HepG2 (cell line): ENCODE measurements around the gene TMEM132D. TPM values are rescaled to one million over a fixed set of nuclear protein-coding genes. Genes with fewer than 3 reads are reported as not detected.

Experiments
- ATAC-seq: fragments of 200-7000 bp; cut with Tn5 transposase; 3 replicates; pipeline ENCODE4 v1.9.1; 2020; ENCODE audit warnings: mild to moderate bottlenecking, moderate library complexity
- BruUV-seq: library from RNA; stranded (reverse); fragments of 400-500 nt; replicated peaks from 2 replicates; lab custom pipeline; 2021; lab: Mats Ljungman, UMichigan
- CTCF ChIA-PET: fragments of 300-600 bp; formaldehyde crosslinking; extraction: SDS; loops from one replicate; lab custom pipeline; 2021; ENCODE audit warnings: low total read pairs, inconsistent platforms, low intra/inter-chr PET ratio; lab: Yijun Ruan, JAX
- POLR2A ChIA-PET: fragments of 350-600 bp; sonication (Branson Sonifier 250); formaldehyde crosslinking; loops from one replicate; lab custom pipeline; 2020; ENCODE audit warnings: antibody characterized with exemption, inconsistent platforms; lab: Yijun Ruan, JAX
- DNase-seq: peaks from one replicate; pipeline ENCODE4 v3.0.0-alpha.2; 2015; ENCODE audit warnings: low spot score
- FAIRE-seq: peaks from 3 replicates; lab custom pipeline; 2011; peaks lifted over from hg19 to GRCh38; lab: Jason Lieb, UNC
- H2AFZ ChIP-seq: one replicate; pipeline ENCODE4 v1.6.1; 2011; ENCODE audit warnings: low read length, inconsistent platforms
- H3K27ac ChIP-seq: fragments of 300-600 bp; 3 replicates; pipeline ENCODE4 v1.8.0; 2011; ENCODE audit warnings: mixed run types, mild to moderate bottlenecking, mixed read lengths, low read length, inconsistent platforms; ENCODE audit not compliant: insufficient read depth; ENCODE audit errors: extremely low read length
- H3K27me3 ChIP-seq, 2 experiments: fragments of 200-600 bp in 1 of 2; 2 replicates in 1 of 2; 3 replicates in 1 of 2; pipeline versions ENCODE4 v1.6.0 to v1.8.0; 2011; ENCODE audit warnings: low read length in 2 of 2, mild to moderate bottlenecking in 2 of 2, moderate library complexity in 2 of 2, inconsistent platforms in 1 of 2; ENCODE audit not compliant: insufficient read depth in 2 of 2, control insufficient read depth in 1 of 2
- H3K36me3 ChIP-seq, 2 experiments: fragments of 200-600 bp in 1 of 2; replicated peaks in 1 of 2; 2 replicates in 1 of 2; 3 replicates in 1 of 2; pipeline versions ENCODE4 v1.5.1 to v1.8.0; 2011; ENCODE audit warnings: low read length in 2 of 2, inconsistent platforms in 1 of 2; ENCODE audit not compliant: insufficient read depth in 2 of 2, control insufficient read depth in 1 of 2
- H3K4me1 ChIP-seq: 2 replicates; pipeline ENCODE4 v1.5.1; 2012; ENCODE audit warnings: low read length, inconsistent platforms; ENCODE audit not compliant: insufficient read depth
- H3K4me2 ChIP-seq: 2 replicates; pipeline ENCODE4 v1.6.0; 2011; ENCODE audit warnings: low read depth, low read length, inconsistent platforms
- H3K4me3 ChIP-seq, 3 experiments: fragments of 200-600 bp in 1 of 3; sonication (generic), shearing (Covaris generic) in 1 of 3; replicated peaks in 1 of 3; 2 replicates each; pipeline ENCODE4 v1.5.1; 2011 to 2016; ENCODE audit warnings: low read length in 3 of 3, inconsistent platforms in 2 of 3, low read depth in 2 of 3, mild to moderate bottlenecking in 2 of 3, control low read depth in 1 of 3, mixed read lengths in 1 of 3; ENCODE audit not compliant: insufficient read depth in 1 of 3
- H3K79me2 ChIP-seq: one replicate; pipeline ENCODE4 v1.6.1; 2011; ENCODE audit warnings: low read length, inconsistent platforms; ENCODE audit not compliant: insufficient read depth
- H3K9ac ChIP-seq: 2 replicates; pipeline ENCODE4 v1.6.0; 2011; ENCODE audit warnings: mild to moderate bottlenecking, low read depth, low read length, inconsistent platforms; ENCODE audit not compliant: insufficient read depth
- H3K9me3 ChIP-seq: 2 replicates; pipeline ENCODE4 v1.5.1; 2012; ENCODE audit warnings: mild to moderate bottlenecking, low read length
- H4K20me1 ChIP-seq: 2 replicates; pipeline ENCODE4 v1.6.0; 2011; ENCODE audit warnings: inconsistent platforms, mild to moderate bottlenecking, low read length, moderate library complexity; ENCODE audit not compliant: insufficient read depth
- BCL6 ChIP-seq: IDR thresholded peaks from 2 replicates; pipeline ENCODE4 v1.6.1; 2016; ENCODE audit warnings: missing genetic modification reagents, missing compliant biosample characterization
- DDIT3 ChIP-seq: sonication (generic); formaldehyde crosslinking; IDR thresholded peaks from 2 replicates; pipeline ENCODE4 v1.4.0; 2020; ENCODE audit warnings: mild to moderate bottlenecking, missing genetic modification reagents
- GFI1 ChIP-seq: sonication (generic); formaldehyde crosslinking; IDR thresholded peaks from 2 replicates; pipeline ENCODE4 v1.5.0; 2020; ENCODE audit warnings: missing genetic modification reagents, mild to moderate bottlenecking, borderline replicate concordance
- MAF1 ChIP-seq: sonication (generic); formaldehyde crosslinking; IDR thresholded peaks from 2 replicates; pipeline ENCODE4 v1.5.0; 2020; ENCODE audit warnings: missing genetic modification reagents, borderline replicate concordance
- RFX3 ChIP-seq: IDR thresholded peaks from 2 replicates; pipeline ENCODE4 v1.6.1; 2016; ENCODE audit warnings: missing biosample characterization, missing genetic modification reagents
- RNF219 ChIP-seq: sonication (generic); formaldehyde crosslinking; IDR thresholded peaks from 2 replicates; pipeline ENCODE4 v1.5.0; 2020; ENCODE audit warnings: mild to moderate bottlenecking, missing genetic modification reagents
- SYNCRIP ChIP-seq: fragments of 200-400 bp; formaldehyde crosslinking; IDR thresholded peaks from 2 replicates; pipeline ENCODE4 v1.6.1; 2018; ENCODE audit warnings: mild to moderate bottlenecking, low read depth, low read length; ENCODE audit not compliant: insufficient read depth
- TCF12 ChIP-seq, 2 experiments: fragments of 450-650 bp in 1 of 2; sonication (generic) in 1 of 2; formaldehyde crosslinking in 1 of 2; IDR thresholded peaks; 2 replicates each; pipeline versions ENCODE4 v1.6.1 to v1.8.0; 2017 to 2022; ENCODE audit warnings: antibody characterized with exemption in 1 of 2, mild to moderate bottlenecking in 1 of 2, missing genetic modification reagents in 1 of 2, moderate library complexity in 1 of 2
- TCF7 ChIP-seq: sonication (generic); IDR thresholded peaks from 2 replicates; pipeline ENCODE4 v1.6.1; 2016; ENCODE audit warnings: antibody characterized with exemption, low read depth
- ZFP36L2 ChIP-seq: sonication (generic); formaldehyde crosslinking; IDR thresholded peaks from 2 replicates; pipeline ENCODE4 v1.4.0; 2020; ENCODE audit warnings: missing genetic modification reagents
- ZFP41 ChIP-seq: sonication (generic); formaldehyde crosslinking; IDR thresholded peaks from 2 replicates; pipeline ENCODE4 v1.4.0; 2020; ENCODE audit warnings: mild to moderate bottlenecking, missing genetic modification reagents, borderline replicate concordance
- ZNF574 ChIP-seq: sonication (generic); formaldehyde crosslinking; IDR thresholded peaks from 2 replicates; pipeline ENCODE4 v1.4.0; 2020; ENCODE audit warnings: missing genetic modification reagents
- ZNF615 ChIP-seq: sonication (generic); formaldehyde crosslinking; IDR thresholded peaks from 2 replicates; pipeline ENCODE4 v1.5.0; 2020; ENCODE audit warnings: mild to moderate bottlenecking, missing genetic modification reagents, borderline replicate concordance
- ZNF770 ChIP-seq: sonication (generic); formaldehyde crosslinking; IDR thresholded peaks from 2 replicates; pipeline ENCODE4 v1.5.0; 2020; ENCODE audit warnings: mild to moderate bottlenecking, missing genetic modification reagents
- ZNF775 ChIP-seq: sonication (generic); formaldehyde crosslinking; IDR thresholded peaks from 2 replicates; pipeline ENCODE4 v1.4.0; 2020; ENCODE audit warnings: missing genetic modification reagents, mild to moderate bottlenecking, moderate library complexity, borderline replicate concordance
- WGBS: methylation state at CpG from one replicate; pipeline ENCODE4 v1.1.6; 2017; ENCODE audit warnings: low lambda C conversion rate; 5-methylcytosine and 5-hydroxymethylcytosine counted together
- in situ Hi-C: cut with HindIII; loops from 2 replicates; pipeline ENCODE4 v1.10.0; 2017; ENCODE audit warnings: low pct_unique_long_range_greater_than_20kb; ENCODE audit not compliant: extremely low pct_ligation_motif_present
- intact Hi-C: fragments of 100-400 bp; cut with micrococcal nuclease; formaldehyde crosslinking; loops from one replicate; pipeline ENCODE4 v1.10.0; 2022; ENCODE audit not compliant: unreplicated experiment
- polyA plus RNA-seq, 8 experiments: library from polyadenylated mRNA; depleted of rRNA in 3 of 8; stranded (reverse) in 7 of 8; unstranded in 1 of 8; fragments of >200 nt; fragmentation: Illumina TruSeq in 4 of 8; extraction: Trizol in 4 of 8; gene quantifications; 2 replicates each; pipeline versions ENCODE4 v1.2.1 to v1.2.3, GENCODE V29; 2011 to 2016; ENCODE audit warnings: low read depth in 4 of 8, missing spikeins in 1 of 8, mixed read lengths in 1 of 8; ENCODE audit not compliant: insufficient read depth in 1 of 8
- total RNA-seq, 5 experiments: library from RNA; depleted of rRNA; stranded (reverse); fragments of >200 nt; fragmentation: Illumina TruSeq; extraction: Trizol; gene quantifications; 2 replicates each; pipeline ENCODE4 v1.2.3, GENCODE V29; 2016; ENCODE audit warnings: low read depth in 1 of 5

TMEM132D gene
- total and polyA plus RNA-seq, 2 of the 13 experiments (the other 11 are each of a cell fraction or from before 2014, with no cell fraction given), result not detected

DNA sequence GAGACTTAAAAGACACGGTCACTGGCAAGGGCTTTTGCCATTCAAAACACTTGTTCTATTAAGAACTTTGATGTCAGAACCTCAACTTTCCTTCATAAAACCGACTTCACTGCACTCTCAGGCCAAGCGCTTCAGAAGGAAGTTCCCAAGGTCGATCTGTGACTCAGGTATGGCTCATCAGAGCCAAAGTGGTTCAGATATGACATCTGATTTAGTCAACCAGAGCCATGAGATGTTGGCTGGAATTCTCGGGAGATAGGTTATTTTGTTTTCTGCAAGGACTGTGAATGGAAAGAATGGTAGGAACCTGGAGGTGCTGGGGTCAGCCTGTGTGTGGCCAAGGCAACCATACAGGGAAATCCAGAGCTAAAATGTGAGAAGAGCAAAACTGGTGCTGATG lies 604.9 kb downstream of the TMEM132D start:
- H3K27ac ChIP-seq, result no peak overlapping the region
- intact Hi-C loops, result no loop called here
- ChIA-PET CTCF (no interaction called here), POLR2A (no interaction called here)
- H3K27me3 ChIP-seq, result no peaks in the 10 kb centered on the region
- H3K79me2 ChIP-seq, result no peaks in the 10 kb centered on the region
- no peaks in the 10 kb centered on the region for H3K4me1 ChIP-seq
- in situ Hi-C loops, result no loop called here
- no peak overlapping the region for H2AFZ ChIP-seq
- no peak for ATAC-seq
- H3K4me2 ChIP-seq, result no peak overlapping the region
- no peak overlapping the region for H3K9ac ChIP-seq
- peaks cover 12% of the 10 kb centered on the region for H3K9me3 ChIP-seq
- no peaks in the 10 kb centered on the region for H3K36me3 ChIP-seq
- H4K20me1 ChIP-seq, result no peaks in the 10 kb centered on the region
- no peak for TF ChIP-seq GFI1
- no peak for TF ChIP-seq ZNF775 (CRISPR knock-in tag)
- TF ChIP-seq TCF7, result no peak
- no peak for TF ChIP-seq RNF219 (CRISPR knock-in tag)
- no peak for TF ChIP-seq ZNF615 (CRISPR knock-in tag)
- no peak for TF ChIP-seq ZNF574 (CRISPR knock-in tag)
- no peak for TF ChIP-seq DDIT3 (CRISPR knock-in tag)
- no peak for TF ChIP-seq ZNF770
- TF ChIP-seq ZFP36L2 (CRISPR knock-in tag), result no peak
- no peak for TF ChIP-seq SYNCRIP
- no peak for TF ChIP-seq TCF12 (IDR thresholded peaks at IDR 0.05)
- TF ChIP-seq TCF12 (CRISPR knock-in tag; IDR thresholded peaks at IDR 0.05), result no peak
- no peak for TF ChIP-seq ZFP41 (CRISPR knock-in tag)
- TF ChIP-seq RFX3 (CRISPR knock-in tag), result no peak
- TF ChIP-seq MAF1 (CRISPR knock-in tag), result no peak
- TF ChIP-seq BCL6, result no peak
- no TSS peak for BruUV-seq
- no peak for DNase-seq
- 20% methylated on average over 5 of the region's 5 CpGs for WGBS
- H3K4me3 ChIP-seq, result no peak overlapping the region
- no peak for FAIRE-seq
